GM21423 (cell line): Measurements from ENCODE around the gene ZNF595.
A peak's percentile ranks its signal among the peaks of the same experiment; 100 is the strongest.
"Not testable (repeated sequence)": the region's sequence is repeated elsewhere in the genome, so short reads cannot be mapped to it uniquely, and the experiment has no call there.

Source experiments
- ATAC-seq: cut with Tn5 transposase; IDR thresholded peaks from one replicate; pipeline ENCODE4 v1.9.1; 2021; ENCODE audit warnings: mild to moderate bottlenecking, moderate library complexity; ENCODE audit not compliant: unreplicated experiment

The ZNF595 gene

GRCh38 chr4:85951-86350 is 32.8 kb downstream of the ZNF595 start:
- no peak for ATAC-seq

GRCh38 chr4:86559-87324 is 33.6 kb downstream of the ZNF595 start:
- ATAC-seq: not testable (repeated sequence)

- ATAC-seq: no peak
Measured at GRCh38 chr4:98386-98785, 45.3 kb downstream of the ZNF595 start.

DNA sequence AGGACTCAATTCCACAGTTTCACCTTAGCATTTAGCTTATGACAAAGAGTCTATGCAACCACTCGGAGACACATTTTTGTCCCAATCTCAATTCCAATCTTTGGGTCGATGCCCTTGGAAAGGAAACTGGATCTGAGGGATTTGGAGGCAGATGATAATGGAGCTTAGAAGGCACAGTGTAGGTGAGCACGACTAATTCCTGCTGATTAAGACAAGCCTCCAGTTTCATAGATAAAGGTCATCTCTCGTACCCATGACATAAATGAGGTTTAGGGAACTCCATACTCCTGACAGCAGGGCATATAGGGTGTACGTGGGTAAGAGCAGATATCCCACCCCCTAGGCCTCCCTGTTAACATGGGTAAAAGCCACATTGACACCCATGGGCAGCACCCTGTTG is 46.7 kb downstream of the ZNF595 start:
- no peak for ATAC-seq

DNA sequence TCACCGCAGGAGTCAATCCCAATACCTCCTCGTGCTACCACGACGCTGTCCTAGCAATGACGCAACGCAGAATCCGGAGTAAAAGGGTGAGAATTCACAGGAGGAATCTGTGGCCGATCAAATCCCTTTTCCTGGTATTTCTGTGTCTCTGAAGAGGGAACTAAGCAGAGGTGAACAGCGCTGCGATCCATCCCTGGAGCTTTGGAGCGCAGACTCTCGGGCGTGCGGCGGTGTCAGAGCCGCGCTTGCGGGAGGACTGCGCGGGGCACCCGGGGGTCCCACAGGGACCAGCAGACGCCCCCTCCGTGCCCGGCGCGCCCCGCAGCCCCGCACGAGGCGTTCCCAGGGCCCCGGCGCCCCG is 53.9 kb downstream of the ZNF595 start:
- ATAC-seq: no peak

DNA sequence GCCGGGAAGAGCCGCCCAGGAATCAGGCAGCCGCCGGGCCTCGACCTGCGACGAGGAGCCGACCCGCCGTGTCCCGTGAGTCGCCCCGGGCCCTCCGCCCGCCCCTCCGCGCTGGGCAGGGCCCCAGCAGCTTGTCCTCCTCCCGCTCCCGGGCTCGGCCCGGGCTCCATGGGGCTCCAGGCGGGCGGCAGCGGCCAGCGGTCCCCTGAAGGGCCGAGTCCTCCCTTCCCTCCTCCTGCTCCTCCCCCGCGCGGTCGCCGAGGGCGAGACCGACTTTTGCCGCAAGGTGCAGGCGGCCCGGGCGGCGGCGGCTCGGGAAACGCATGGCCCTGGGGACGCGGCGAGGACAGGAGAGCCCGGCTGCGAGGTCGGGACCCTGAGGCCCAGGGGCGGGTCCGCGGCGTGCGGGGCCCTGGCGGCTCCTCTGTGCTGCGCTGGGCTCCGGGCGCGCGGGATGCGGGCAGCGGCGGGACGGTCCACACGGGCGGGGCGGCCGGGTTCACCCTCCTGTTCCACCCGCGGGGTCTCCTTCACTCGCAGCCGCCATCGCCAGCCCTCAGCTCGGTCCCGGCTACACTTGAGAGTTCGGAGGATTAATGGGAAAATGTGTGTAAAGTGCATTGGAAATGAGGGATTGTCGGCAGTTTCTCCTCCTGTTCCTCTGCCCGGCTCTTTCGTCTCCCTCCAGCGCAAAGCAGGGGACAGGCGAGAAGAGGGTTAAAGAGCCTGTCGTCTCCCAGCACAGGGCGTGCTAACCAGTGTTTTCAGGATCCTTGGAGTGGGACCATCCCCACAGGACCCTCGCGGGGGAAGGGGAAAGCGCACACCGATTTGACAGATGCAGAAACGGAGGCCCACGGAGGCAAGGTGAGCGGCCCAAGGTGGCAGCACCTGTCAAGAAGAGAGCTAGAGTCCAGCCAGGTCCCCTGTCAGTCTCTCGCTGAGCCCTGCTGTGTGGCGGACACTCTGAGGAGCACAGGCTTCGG is 54.6 kb downstream of the ZNF595 start:
- ATAC-seq: no peak

DNA sequence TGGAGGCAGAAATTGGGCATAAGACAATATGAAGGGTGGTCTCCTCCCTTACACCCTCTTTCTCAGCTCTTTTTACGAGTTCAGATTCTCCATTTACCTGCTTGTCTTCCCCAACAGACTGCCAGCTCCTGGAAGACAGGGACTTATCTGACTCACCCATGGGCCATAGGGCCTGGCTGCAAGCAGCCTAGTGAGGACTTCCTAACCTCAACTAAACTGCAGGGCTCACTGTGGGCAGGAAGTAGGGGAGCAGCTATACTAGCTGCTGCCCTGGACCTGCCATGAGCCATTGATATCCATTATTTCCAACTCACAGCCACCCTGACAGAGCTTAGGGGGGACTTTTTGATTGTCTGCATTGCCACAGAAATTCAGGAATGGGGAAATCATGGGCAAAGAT is 59.6 kb downstream of the ZNF595 start:
- ATAC-seq: no peak

- ATAC-seq: no peak
Measured at GRCh38 chr4:113732-114131, 60.6 kb downstream of the ZNF595 start.

DNA sequence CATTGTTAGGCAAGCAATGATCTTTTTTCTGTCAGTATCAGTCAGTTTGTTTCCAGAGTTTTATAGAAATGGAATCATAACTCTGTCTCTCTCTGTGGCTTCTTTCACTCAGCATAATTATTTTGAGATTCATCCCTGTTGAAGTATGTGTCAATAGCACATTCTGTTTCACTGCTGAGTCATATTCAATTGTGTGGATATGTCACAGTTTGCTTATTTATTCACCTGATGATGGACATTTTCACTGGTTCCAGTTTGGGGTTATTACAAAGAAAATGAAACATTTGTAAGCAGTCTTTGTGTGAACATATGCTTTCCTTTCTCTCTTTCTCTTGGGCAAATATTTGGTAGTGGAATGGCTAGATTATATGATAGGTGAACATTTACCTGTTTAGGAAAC is 61.0 kb downstream of the ZNF595 start:
- no peak for ATAC-seq

DNA sequence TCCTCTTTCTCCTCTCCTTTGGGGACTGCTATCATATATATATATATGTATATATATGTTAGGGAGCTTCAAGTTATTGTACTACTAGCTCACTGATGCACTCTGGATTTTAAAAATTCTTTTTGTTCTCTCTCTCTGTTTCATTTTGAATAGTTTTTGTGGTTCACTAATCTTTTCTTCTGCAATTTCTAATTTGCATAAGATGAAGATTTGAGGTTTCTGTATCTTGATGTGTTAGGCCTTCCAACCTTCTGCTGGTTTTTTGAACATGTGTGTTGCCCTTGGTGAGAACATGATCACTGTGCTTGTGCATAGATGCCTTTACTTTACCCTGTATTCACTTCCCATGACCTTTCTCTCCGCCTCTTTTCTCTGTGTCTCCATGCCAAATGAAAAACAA is 63.4 kb downstream of the ZNF595 start:
- ATAC-seq: no peak

- ATAC-seq: no peak
Measured at GRCh38 chr4:120616-121015, 67.5 kb downstream of the ZNF595 start.

DNA sequence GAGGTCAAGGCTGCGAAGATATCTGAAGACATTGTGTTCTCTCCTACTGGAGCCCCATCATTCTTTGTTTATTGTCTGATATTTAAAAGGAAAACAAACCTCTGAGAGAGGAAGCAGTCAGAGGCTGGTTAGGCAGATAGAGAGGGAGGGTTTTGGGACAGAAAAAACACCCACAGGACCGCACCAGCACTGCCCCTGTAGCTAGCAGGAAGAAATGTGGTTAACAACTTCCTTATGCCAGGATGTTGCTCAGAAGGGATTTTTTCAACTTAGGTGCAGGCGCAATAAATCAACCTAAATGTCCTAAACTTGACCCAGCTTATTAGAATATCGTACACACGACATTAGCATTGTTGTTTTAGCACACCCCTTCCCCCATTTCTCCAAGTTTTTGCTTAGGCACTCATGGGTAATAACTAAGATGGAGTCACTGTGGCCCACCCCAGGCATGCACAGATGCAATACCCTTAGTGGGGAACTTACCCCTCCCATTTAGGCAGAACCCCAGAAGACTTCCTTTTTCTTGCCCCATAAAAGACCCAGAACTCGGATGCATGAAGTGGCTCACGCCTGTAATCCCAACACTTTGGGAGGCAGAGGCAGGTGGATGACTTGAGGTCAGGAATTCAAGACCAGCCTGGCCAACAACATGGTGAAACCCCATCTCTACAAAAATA is 68.4 kb downstream of the ZNF595 start:
- no peak for ATAC-seq

GRCh38 chr4:123922-124274 is 70.8 kb downstream of the ZNF595 start:
- not testable (repeated sequence) for ATAC-seq

- peak; percentile 97 for ATAC-seq
Measured at GRCh38 chr4:124275-125081, 71.4 kb downstream of the ZNF595 start, which contains the start of gene ZNF718. Gene ZNF718 (plus strand): TSS chr4:124501. CDS start chr4:124671, 170 bp downstream.

- ATAC-seq: no peak
Measured at GRCh38 chr4:125091-125771, 72.1 kb downstream of the ZNF595 start.

- ATAC-seq: no peak
Measured at GRCh38 chr4:125833-126232, 72.7 kb downstream of the ZNF595 start.

GRCh38 chr4:132483-132882 is 79.4 kb downstream of the ZNF595 start:
- no peak for ATAC-seq
